KOPT-K1 (cell line): ENCODE measurements around the gene EGF.

Experiments used
- H3K27ac ChIP-seq: fragments of 200-600 bp; sonication (generic); 2 replicates; pipeline ENCODE4 v1.5.1; 2016; ENCODE audit warnings: antibody characterized with exemption, mild to moderate bottlenecking, low read depth, low read length; ENCODE audit not compliant: poor library complexity, severe bottlenecking
- H3K36me3 ChIP-seq: fragments of 200-600 bp; sonication (generic); 2 replicates; pipeline ENCODE4 v1.5.1; 2017; ENCODE audit warnings: antibody characterized with exemption, mild to moderate bottlenecking, low read length, moderate library complexity; ENCODE audit not compliant: insufficient read depth
- H3K9me3 ChIP-seq: fragments of 200-600 bp; sonication (generic); 2 replicates; pipeline ENCODE4 v1.5.1; 2017; ENCODE audit warnings: antibody characterized with exemption, low read length, mild to moderate bottlenecking; ENCODE audit not compliant: insufficient read depth, poor library complexity, severe bottlenecking

EGF gene

GRCh38 chr4:110042545-110043517, 130.1 kb downstream of the EGF start:
- Histone ChIP-seq H3K36me3 (no peaks in the 10 kb centered on the region), H3K9me3 (no peaks in the 10 kb centered on the region), H3K27ac (no peak overlapping the region)

GRCh38 chr4:110046588-110047049, 133.9 kb downstream of the EGF start:
- Histone ChIP-seq H3K27ac (no peak overlapping the region), H3K9me3 (no peaks in the 10 kb centered on the region), H3K36me3 (0 out of 2 replicates have a peak, but pooled peaks cover 3% of the 10 kb centered on the region)

- no peaks in the 10 kb centered on the region for H3K9me3 ChIP-seq
- H3K27ac ChIP-seq = no peak overlapping the region
- 0 out of 2 replicates have a peak, but pooled peaks cover 3% of the 10 kb centered on the region for H3K36me3 ChIP-seq
Measured at GRCh38 chr4:110049951-110050925, 137.6 kb downstream of the EGF start.

- no peak overlapping the region for H3K27ac ChIP-seq
- H3K36me3 ChIP-seq = 0 out of 2 replicates have a peak, but pooled peaks cover 3% of the 10 kb centered on the region
- H3K9me3 ChIP-seq = no peaks in the 10 kb centered on the region
Measured at GRCh38 chr4:110055158-110055768, 142.6 kb downstream of the EGF start.

GRCh38 chr4:110058677-110059076, 146.0 kb downstream of the EGF start:
- Histone ChIP-seq H3K9me3 (no peaks in the 10 kb centered on the region), H3K27ac (no peak overlapping the region), H3K36me3 (no peaks in the 10 kb centered on the region)

GRCh38 chr4:110059556-110060191, 147.0 kb downstream of the EGF start:
- H3K9me3 ChIP-seq = no peaks in the 10 kb centered on the region
- no peaks in the 10 kb centered on the region for H3K36me3 ChIP-seq
- peak overlapping the region; percentile 51 for H3K27ac ChIP-seq

GRCh38 chr4:110061076-110061475, 148.4 kb downstream of the EGF start:
- Histone ChIP-seq H3K27ac (no peak overlapping the region), H3K9me3 (no peaks in the 10 kb centered on the region), H3K36me3 (no peaks in the 10 kb centered on the region)
